ENCODE results near the gene PARD3B.

PARD3B gene

DNA sequence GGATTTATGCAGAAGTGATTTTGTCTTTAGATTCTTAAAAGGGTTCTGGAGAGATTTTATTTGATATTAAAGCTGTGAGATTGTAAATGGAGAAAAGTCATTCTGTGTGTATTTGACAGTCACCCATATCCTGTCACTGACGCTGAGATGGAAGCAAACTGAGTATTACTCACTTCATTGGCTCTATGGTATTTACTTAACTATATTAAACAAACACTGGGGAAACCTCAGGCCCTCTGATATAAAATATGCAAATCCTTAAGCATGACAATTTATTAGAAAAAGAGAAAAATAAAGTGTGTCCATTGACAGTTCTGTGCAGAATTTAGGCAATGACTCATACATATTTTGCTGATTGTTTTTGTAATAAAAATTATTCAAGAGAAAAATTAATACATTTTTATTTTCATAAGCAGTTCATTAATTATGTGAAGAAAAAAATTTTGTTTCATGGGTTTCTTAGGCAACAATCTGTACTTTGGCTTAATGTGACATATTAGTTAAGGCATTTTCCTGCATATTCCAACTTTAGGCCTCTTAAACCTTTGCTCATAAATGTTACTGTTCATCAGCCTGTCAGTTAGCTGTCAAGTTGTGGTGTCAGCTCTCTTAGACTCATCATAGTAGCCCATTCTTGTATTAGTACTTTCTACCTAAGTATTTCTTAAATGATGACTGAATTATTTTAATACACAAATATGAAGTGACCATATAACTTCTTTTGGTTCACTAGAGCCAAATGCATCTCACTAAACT lies 99.9 kb downstream of the PARD3B start:
- TF ChIP-seq, protein P1, sequence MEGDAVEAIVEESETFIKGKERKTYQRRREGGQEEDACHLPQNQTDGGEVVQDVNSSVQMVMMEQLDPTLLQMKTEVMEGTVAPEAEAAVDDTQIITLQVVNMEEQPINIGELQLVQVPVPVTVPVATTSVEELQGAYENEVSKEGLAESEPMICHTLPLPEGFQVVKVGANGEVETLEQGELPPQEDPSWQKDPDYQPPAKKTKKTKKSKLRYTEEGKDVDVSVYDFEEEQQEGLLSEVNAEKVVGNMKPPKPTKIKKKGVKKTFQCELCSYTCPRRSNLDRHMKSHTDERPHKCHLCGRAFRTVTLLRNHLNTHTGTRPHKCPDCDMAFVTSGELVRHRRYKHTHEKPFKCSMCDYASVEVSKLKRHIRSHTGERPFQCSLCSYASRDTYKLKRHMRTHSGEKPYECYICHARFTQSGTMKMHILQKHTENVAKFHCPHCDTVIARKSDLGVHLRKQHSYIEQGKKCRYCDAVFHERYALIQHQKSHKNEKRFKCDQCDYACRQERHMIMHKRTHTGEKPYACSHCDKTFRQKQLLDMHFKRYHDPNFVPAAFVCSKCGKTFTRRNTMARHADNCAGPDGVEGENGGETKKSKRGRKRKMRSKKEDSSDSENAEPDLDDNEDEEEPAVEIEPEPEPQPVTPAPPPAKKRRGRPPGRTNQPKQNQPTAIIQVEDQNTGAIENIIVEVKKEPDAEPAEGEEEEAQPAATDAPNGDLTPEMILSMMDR (IDR thresholded peaks at IDR 0.05; ENCODE audit: insufficient read depth, low read depth, low read length, missing control alignments), result no peak
- no peak overlapping the region for H3K4me3 ChIP-seq (ENCODE audit: low read depth, low read length)
- no peak for DNase-seq (ENCODE audit: low read depth)

DNA sequence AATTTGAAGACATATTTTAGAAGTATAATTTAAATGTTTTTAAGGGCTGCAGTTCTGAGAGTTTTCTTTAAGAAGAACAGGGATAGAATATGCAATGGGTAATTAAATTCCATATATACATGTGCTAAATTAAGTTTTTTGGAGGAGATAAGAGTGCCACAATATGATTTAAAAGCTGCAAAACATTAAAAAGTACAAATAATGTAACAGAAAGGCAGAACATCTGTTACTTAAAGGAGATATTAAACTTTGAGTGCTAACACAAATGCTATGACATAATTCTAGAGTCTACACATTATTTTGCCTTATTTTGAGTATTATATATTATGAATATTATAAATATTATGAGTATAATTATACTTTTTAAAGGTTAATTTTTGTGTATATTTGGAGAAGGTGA lies 102.4 kb downstream of the PARD3B start:
- DNase-seq (ENCODE audit: low read depth), result no peak
- TF ChIP-seq, protein P1 (IDR thresholded peaks at IDR 0.05; ENCODE audit: insufficient read depth, low read depth, low read length, missing control alignments), result no peak
- no peak overlapping the region for H3K4me3 ChIP-seq (ENCODE audit: low read depth, low read length)

DNA sequence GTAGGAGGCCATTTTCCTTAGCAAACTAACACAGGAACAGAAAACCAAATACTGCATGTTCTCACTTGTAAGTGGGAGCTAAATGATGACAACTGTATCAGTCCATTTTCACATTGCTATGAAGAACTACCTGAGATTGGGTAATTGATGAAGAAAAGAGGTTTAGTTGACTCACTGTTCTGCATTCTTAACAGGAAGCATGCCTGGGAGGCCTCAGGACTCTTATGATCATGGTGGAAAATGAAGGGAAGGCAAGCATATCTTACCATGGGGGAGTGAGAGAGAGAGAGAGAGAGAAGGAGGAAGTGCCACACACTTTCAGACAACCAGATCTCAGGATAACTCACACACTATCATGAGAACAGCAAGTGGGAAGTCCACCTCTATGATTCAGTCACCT lies 105.3 kb downstream of the PARD3B start:
- TF ChIP-seq, protein P1 (IDR thresholded peaks at IDR 0.05; ENCODE audit: insufficient read depth, low read depth, low read length, missing control alignments), result no peak
- H3K4me3 ChIP-seq (ENCODE audit: low read depth, low read length), result no peak overlapping the region
- DNase-seq (ENCODE audit: low read depth), result no peak

DNA sequence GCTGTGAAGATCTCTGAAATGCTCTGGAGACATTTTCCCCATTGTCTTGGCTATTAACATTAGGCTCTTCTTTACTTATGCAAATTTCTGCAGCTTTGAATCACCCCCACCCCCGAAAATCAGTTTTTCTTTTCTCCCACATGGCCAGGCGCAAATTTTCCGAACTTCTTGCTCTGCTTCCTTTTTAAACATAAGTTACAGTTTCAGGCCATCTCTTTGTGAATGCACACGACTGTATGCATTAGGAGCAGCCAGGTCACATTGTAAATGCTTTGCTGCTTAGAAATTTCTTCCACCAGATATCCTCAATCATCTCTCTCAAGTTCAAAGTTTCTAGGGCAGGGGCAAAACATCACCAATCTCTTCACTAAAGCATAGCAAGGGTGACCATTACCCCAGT lies 106.8 kb downstream of the PARD3B start:
- no peak overlapping the region for H3K4me3 ChIP-seq (ENCODE audit: low read depth, low read length)
- TF ChIP-seq, protein P1 (IDR thresholded peaks at IDR 0.05; ENCODE audit: insufficient read depth, low read depth, low read length, missing control alignments), result no peak
- DNase-seq (ENCODE audit: low read depth), result no peak

DNA sequence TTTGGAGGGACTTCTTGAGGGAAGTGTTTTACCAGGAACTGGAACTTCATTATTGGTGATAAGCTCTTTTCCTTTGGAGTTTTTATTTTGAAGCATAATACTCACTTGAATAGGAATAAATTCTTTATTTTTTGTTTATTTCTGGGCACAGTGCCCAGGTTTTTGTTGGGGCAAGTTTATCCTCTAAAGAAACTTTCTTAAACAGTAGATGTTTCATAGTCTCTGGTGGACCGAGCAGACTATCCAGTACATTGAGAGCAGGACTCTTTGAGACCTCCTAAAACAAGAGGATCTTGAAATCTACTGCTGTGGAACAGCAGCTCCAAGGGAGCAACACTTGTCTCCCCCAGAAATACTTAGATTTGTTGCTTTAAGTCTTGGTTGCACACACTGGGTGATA lies 109.4 kb downstream of the PARD3B start:
- DNase-seq (ENCODE audit: low read depth), result no peak
- TF ChIP-seq, protein P1 (IDR thresholded peaks at IDR 0.05; ENCODE audit: insufficient read depth, low read depth, low read length, missing control alignments), result no peak
- no peak overlapping the region for H3K4me3 ChIP-seq (ENCODE audit: low read depth, low read length)

DNA sequence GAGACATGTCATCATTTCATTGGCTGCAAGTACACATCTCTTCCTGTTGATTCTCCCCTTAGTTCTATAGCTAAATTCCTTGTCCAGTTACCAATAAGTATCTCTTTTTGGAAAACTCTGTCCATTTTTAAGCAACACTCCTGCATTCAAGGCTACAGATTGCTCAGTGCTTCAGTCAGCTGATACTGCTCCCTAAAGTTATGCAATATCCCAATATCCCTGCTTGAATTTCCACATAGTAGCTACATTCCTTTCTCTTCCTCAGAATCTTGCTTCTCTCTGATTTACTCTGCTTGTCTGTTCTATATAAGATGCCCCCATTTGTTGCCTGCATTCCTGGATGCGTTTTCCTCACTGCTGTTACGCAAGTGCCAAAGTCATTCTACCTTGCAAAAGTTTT lies 109.8 kb downstream of the PARD3B start:
- no peak for DNase-seq (ENCODE audit: low read depth)
- no peak overlapping the region for H3K4me3 ChIP-seq (ENCODE audit: low read depth, low read length)
- TF ChIP-seq, protein P1 (IDR thresholded peaks at IDR 0.05; ENCODE audit: insufficient read depth, low read depth, low read length, missing control alignments), result no peak

DNA sequence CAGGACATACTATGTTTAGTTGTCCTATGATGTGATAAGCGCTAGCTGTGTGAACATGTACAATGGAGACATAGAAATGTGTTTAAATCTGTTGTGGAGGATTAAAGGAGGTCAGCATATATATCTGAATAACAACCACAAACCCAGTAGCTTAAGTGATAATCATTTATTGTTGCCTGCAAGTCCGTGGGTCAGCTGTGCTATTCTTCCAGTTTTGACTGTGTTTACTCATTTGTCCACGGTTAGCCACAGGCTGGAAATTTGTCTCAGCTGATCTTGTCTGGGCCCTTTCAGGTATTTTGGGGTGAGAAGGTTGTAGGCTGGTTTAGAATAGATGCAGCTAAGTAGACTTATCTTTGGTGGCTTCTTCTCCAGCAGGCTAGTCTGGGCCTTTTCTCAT lies 110.4 kb downstream of the PARD3B start:
- TF ChIP-seq, protein P1 (IDR thresholded peaks at IDR 0.05; ENCODE audit: insufficient read depth, low read depth, low read length, missing control alignments), result no peak
- H3K4me3 ChIP-seq (ENCODE audit: low read depth, low read length), result no peak overlapping the region
- DNase-seq (ENCODE audit: low read depth), result no peak

Measured in GM12865 (cell line).